GM12873 (cell line): ENCODE measurements around the gene RIMKLA.

Experiments used
- CTCF ChIP-seq: IDR thresholded peaks from 2 replicates; pipeline ENCODE4 v1.5.1; 2012; ENCODE audit warnings: low read depth, mild to moderate bottlenecking, moderate library complexity, low read length, control low read depth; ENCODE audit not compliant: insufficient read depth; ENCODE audit errors: missing control alignments

The RIMKLA gene

GRCh38 chr1:42420121-42420520 is 39.5 kb downstream of the RIMKLA start:
- TF ChIP-seq CTCF = no peak

GRCh38 chr1:42420911-42421585 is 40.5 kb downstream of the RIMKLA start:
- no peak for TF ChIP-seq CTCF

GRCh38 chr1:42422737-42423136 is 42.1 kb downstream of the RIMKLA start:
- no peak for TF ChIP-seq CTCF

- TF ChIP-seq CTCF = no peak
Observed at GRCh38 chr1:42423681-42424080, 43.1 kb downstream of the RIMKLA start.

DNA sequence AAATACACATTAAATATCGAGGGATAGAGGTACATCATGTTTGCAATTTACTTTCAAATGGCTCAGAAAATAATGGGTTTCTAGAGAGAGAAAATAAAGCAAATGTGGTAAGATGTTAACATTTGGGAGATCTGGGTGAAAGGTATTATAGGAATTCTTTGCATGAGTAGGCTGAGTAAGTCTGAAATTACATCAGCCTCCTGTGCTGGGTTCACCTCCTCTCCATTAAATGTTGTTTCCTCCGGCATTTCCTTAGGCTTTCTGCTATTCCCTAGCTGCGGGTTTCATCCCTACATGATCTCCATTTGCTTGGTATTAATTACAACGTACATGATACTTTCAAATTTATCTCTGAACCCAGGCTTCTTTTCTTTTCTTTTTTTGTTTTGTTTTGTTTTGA is 43.6 kb downstream of the RIMKLA start:
- no peak for TF ChIP-seq CTCF

DNA sequence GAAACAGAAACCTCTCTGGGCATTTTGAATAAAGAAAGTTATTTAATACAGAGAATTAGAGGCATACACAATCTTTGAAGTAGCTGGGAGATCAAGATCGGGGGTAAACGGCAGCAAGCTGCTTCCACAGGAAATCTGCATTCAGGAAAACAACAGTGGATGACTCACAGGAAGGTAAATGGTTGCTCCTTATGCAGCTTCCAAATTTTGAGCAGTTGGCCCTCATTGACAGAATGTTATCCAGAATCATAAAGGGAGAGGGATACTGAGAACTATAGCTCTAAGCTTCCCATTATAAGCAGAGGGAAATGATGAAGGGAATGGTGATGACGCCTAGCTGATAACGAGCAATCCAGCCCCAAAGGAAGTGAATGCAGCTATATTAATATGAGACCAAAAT is 46.6 kb downstream of the RIMKLA start:
- no peak for TF ChIP-seq CTCF

DNA sequence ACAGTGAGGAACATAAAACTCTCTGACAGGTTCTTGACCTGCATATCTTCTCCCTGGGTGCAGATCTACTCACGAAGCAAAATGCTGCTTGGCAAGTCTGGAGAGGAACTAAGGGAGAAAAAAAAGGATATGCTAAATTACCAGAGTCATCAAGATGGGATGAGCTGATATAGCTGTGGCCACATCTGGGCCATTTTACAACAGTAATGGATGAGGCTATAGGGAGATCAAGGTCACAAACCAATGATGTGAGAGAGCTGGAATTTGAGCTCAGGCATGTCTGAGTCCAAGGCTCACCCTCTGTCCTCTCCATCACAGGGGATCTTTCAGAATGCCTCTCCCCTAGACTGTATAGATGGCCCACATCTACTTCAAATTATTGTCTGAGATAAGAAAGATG is 49.0 kb downstream of the RIMKLA start:
- TF ChIP-seq CTCF = no peak
